Heart left ventricle (tissue), 16 donors: ENCODE results near the gene TBC1D1. TPM values are rescaled to one million over a fixed set of nuclear protein-coding genes. Genes with fewer than 3 reads are reported as not detected.

Experiments used
- ATAC-seq, 4 donors: fragments of 200-7000 bp; cut with Tn5 transposase; one replicate each; pipeline ENCODE4 v1.9.1; 2020 to 2022; ENCODE audit warnings: moderate library complexity in 4 of 4, mild to moderate bottlenecking in 3 of 4, moderate number of reproducible peaks in 1 of 4
- DNase-seq, 5 donors: peaks; one replicate each; pipeline ENCODE4 v3.0.0-alpha.2; 2020
- H3K27ac ChIP-seq, 12 donors: fragments of 200-600 bp; sonication (generic) in 4 of 12; one replicate each; pipeline versions ENCODE4 v1.5.0 to v1.8.0; 2016 to 2022; ENCODE audit warnings: mild to moderate bottlenecking in 2 of 12
- H3K27me3 ChIP-seq, 9 donors: fragments of 200-600 bp; sonication (generic) in 2 of 9; one replicate each; pipeline versions ENCODE4 v1.5.1 to v1.8.0; 2016 to 2022; ENCODE audit warnings: mild to moderate bottlenecking in 3 of 9
- H3K36me3 ChIP-seq, 9 donors: fragments of 200-600 bp; sonication (generic) in 2 of 9; one replicate each; pipeline versions ENCODE4 v1.5.0 to v1.8.0; 2018 to 2022; ENCODE audit warnings: mild to moderate bottlenecking in 2 of 9
- H3K4me1 ChIP-seq, 12 donors: fragments of 200-600 bp; sonication (generic) in 4 of 12; one replicate each; pipeline versions ENCODE4 v1.5.0 to v1.8.0; 2016 to 2022; ENCODE audit warnings: mild to moderate bottlenecking in 3 of 12
- H3K4me3 ChIP-seq, 12 donors: fragments of 200-600 bp; sonication (generic) in 4 of 12; one replicate each; pipeline versions ENCODE4 v1.5.0 to v1.8.0; 2017 to 2022; ENCODE audit warnings: mild to moderate bottlenecking in 9 of 12, moderate library complexity in 4 of 12
- H3K9me3 ChIP-seq, 12 donors: fragments of 200-600 bp; sonication (generic) in 4 of 12; one replicate each; pipeline versions ENCODE4 v1.5.0 to v1.8.0; 2016 to 2022; ENCODE audit warnings: mild to moderate bottlenecking in 1 of 12
- POLR2A ChIP-seq, 2 donors: fragments of 450-650 bp; IDR thresholded peaks; one replicate each; pipeline ENCODE4 v1.6.1; 2017; ENCODE audit warnings: antibody characterized with exemption in 2 of 2, mild to moderate bottlenecking in 2 of 2, moderate library complexity in 2 of 2
- WGBS, 4 donors: extraction: QIAGEN DNeasy Blood & Tissue Kit in 2 of 4; methylation state at CpG; one replicate each; pipeline versions ENCODE4 v1.1.5 to v1.1.7; 2013 to 2018; 5-methylcytosine and 5-hydroxymethylcytosine counted together
- intact Hi-C, 10 donors: fragments of 100-400 bp; cut with DNase I; formaldehyde crosslinking; loops; one replicate each; pipeline versions ENCODE4 v1.11.1 to v1.14.2; 2022
- polyA plus RNA-seq, 2 donors: library from polyadenylated mRNA; stranded (reverse); fragments of 200-250 nt; gene quantifications; one replicate each; pipeline ENCODE4 v1.2.3, GENCODE V29; 2013
- total RNA-seq, 9 donors: library from RNA; depleted of rRNA in 2 of 9; stranded (reverse); fragments of >200 nt in 2 of 9; fragmentation: NEBNext Ultra II Directional in 3 of 9; extraction: Animal tissue kit (Norgen Biotek cat#: 25700) in 3 of 9; gene quantifications; one replicate each; pipeline versions ENCODE4 v1.1.0 to v1.2.4, GENCODE V29; 2016 to 2023
- TF ChIP-seq, protein P1 (sequence below), 12 donors: fragments of 200-600 bp; sonication (generic) in 4 of 12; IDR thresholded peaks; one replicate each; pipeline versions ENCODE4 v1.5.0 to v1.8.0; 2018 to 2022; ENCODE audit warnings: antibody characterized with exemption in 12 of 12, mild to moderate bottlenecking in 5 of 12
- donor health status: ischemic (EF 13 %, LVEDD 7.1; RV severe dilation, severe dysfunction).
- donor health status: healthy with polysubstance abuse.
- donor health status: DM: no; HTN: yes; CAD: no.
- donor health status: DM: no; HTN: no; CAD: no.
- donor health status: ischemic (EF 25% LVEDD 6.9; RV normal size, moderate dysfunction).
- donor health status: ischemic (EF 25% LVEDD 5.7; RV mildly dilated, moderate dysfunction).
- donor health status: healthy.
- donor health status: DM: yes; HTN: yes; CAD: no.
- donor health status: ischemic (EF 35%, LVEDD 5.7; RV mildly dilated, moderate dysfunction).
- donor health status: nonischemic (EF 11% LVEDD 7.7; RV severe dilation, severe dysfunction).
- donor health status: DM: yes; HTN: yes; CAD: no.
- donor health status: PGD.
- donor health status: ischemic (EF 29% LVEDD 5.4; RV normal size, mild dysfunction).
- donor health status: nonischemic (EF 23%, LVEDD 6.1; RV moderate dilation, normal function).

The TBC1D1 gene
- total and polyA plus RNA-seq, 11 donors: 81.7 to 269 (median 140) TPM

DNA sequence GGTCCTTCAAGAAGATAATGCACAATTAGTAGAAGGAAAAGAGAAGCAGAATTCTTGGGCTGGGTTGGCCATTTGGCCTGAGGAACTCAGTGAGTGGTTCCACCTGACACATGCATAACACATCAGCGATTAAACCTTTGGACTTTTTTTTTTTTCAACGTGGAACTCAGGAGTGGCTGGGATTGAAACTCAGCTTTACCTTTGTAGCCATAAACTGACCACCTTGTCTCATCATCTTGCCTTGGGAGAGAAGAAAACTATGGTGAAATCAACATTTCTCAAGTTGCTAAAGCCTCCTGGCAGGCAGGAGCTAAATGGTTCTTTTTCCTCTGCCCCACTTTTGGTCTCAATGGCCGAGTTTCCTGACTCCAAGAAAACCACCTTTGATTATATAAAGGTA lies 85.6 kb downstream of the TBC1D1 start:
- no peak for DNase-seq
- WGBS, 4 donors: 38 to 43% (median 41%) methylated on average over 3 of the region's 3 CpGs
- intact Hi-C loops: loop anchor here in 9 of 10 donors (2.0 to 10.0 kb wide), 13 partner anchors 56 to 292 kb away; partner anchors contain the start of genes PGM2 (in 6 of the 9), TBC1D1 (in 5 of the 9) and RELL1 (in 1 of the 9)
- H3K4me3 ChIP-seq: peak overlapping the region; percentile 32 to 97 (median 92)
- peak overlapping the region; percentile 91 to 99 (median 98) for H3K27ac ChIP-seq
- no peaks in the 10 kb centered on the region for H3K9me3 ChIP-seq
- H3K4me1 ChIP-seq: peaks cover 0 to 48% (median 21%) of the 10 kb centered on the region in 12 donors
- no peaks in the 10 kb centered on the region for H3K36me3 ChIP-seq
- ATAC-seq: no peak
- TF ChIP-seq, protein P1, sequence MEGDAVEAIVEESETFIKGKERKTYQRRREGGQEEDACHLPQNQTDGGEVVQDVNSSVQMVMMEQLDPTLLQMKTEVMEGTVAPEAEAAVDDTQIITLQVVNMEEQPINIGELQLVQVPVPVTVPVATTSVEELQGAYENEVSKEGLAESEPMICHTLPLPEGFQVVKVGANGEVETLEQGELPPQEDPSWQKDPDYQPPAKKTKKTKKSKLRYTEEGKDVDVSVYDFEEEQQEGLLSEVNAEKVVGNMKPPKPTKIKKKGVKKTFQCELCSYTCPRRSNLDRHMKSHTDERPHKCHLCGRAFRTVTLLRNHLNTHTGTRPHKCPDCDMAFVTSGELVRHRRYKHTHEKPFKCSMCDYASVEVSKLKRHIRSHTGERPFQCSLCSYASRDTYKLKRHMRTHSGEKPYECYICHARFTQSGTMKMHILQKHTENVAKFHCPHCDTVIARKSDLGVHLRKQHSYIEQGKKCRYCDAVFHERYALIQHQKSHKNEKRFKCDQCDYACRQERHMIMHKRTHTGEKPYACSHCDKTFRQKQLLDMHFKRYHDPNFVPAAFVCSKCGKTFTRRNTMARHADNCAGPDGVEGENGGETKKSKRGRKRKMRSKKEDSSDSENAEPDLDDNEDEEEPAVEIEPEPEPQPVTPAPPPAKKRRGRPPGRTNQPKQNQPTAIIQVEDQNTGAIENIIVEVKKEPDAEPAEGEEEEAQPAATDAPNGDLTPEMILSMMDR (IDR thresholded peaks at IDR 0.05): no peak
- no peak for TF ChIP-seq POLR2A (IDR thresholded peaks at IDR 0.05)
- H3K27me3 ChIP-seq: no peaks in the 10 kb centered on the region

DNA sequence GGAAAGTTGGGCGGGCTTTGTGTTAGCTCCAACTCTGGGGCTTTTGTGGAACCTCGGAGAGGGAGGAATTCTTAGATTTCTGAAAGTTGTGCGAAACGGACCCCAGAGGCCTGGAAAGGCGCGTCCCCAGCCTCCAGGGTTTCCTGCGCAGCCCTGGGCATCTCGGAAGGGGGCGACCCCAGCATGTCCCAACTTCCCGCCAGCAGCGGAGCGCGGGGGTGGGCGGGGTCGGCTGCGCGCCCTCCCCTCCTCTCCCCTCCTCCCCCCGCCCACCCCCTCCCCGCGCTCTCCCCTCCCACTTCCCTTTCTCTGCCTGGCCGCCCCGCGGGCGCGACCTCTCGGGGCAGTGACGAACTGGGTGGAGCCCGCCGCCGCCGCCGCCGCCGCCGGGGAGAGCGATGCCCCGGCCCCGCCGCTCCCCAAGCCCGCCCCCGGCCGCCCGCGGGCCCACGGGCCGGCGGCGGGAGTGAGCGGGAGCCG lies 86.1 kb downstream of the TBC1D1 start:
- intact Hi-C loops: loop anchor here in 9 of 10 donors (2.0 to 10.0 kb wide), 13 partner anchors 55 to 292 kb away; partner anchors contain the start of genes PGM2 (in 6 of the 9), TBC1D1 (in 5 of the 9) and RELL1 (in 1 of the 9)
- peaks cover 0 to 53% (median 26%) of the 10 kb centered on the region in 12 donors for H3K4me1 ChIP-seq
- DNase-seq: peak; percentile 89 to 94 (median 89)
- no peaks in the 10 kb centered on the region for H3K9me3 ChIP-seq
- peak overlapping the region; percentile 82 to 97 (median 92) for H3K4me3 ChIP-seq
- 3 to 24% (median 9%) methylated on average over 10 to 48 of the region's 50 CpGs for WGBS, 4 donors
- no peaks in the 10 kb centered on the region for H3K27me3 ChIP-seq
- peak; percentile 60 to 89 (median 86) for ATAC-seq
- peak overlapping the region; percentile 91 to 99 (median 98) for H3K27ac ChIP-seq
- no peaks in the 10 kb centered on the region for H3K36me3 ChIP-seq
- no peak for TF ChIP-seq POLR2A (IDR thresholded peaks at IDR 0.05)
- TF ChIP-seq, protein P1 (IDR thresholded peaks at IDR 0.05): peak in 5 of 12 donors; percentile 10 to 43 (median 30)

DNA sequence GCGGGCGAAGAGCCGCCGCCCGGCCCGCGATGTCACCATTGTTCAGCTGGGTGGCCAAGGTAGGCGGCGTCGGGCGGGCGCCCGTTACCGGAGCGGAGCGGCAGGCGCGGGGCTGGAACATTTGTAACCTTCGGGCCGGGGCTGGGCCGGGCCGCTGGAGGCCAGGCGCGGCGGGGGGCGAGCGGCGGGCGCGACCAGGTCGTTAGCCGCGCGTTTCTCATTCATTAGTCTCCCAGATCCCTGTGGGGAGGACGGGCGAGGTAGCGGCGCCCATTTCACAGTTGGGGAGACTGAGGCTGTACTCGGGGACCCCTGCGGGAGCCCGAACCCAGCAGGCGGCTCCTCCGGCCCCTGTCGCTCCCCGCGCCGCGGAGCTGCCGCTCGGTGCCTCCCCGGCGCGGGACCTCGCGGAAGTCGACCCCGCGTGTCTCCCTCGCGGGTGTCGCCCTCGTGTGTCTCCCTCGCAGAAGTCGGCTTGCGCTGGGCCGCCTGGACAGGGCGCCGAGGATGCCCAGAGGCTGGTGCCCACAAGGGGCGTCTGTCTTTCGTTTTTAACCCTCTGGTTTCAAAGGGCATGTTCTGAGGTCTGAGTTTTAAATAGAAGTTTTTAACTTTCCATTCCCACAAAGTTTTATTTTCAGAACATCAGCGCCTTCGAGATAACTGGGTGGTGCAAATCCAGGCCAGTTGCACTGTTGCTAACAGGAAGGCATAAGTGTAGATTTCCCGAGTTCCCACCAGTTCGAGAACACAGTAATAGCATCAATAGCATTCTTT lies 86.8 kb downstream of the TBC1D1 start:
- H3K9me3 ChIP-seq: no peaks in the 10 kb centered on the region
- no peaks in the 10 kb centered on the region for H3K27me3 ChIP-seq
- TF ChIP-seq POLR2A (IDR thresholded peaks at IDR 0.05): no peak
- TF ChIP-seq, protein P1 (IDR thresholded peaks at IDR 0.05): peak; percentile 57 to 88 (median 72)
- WGBS, 4 donors: 0 to 1% (median 0%) methylated on average over 12 to 74 of the region's 74 CpGs
- peak overlapping the region; percentile 91 to 99 (median 98) for H3K27ac ChIP-seq
- no peaks in the 10 kb centered on the region for H3K36me3 ChIP-seq
- ATAC-seq: peak; percentile 72 to 88 (median 85)
- intact Hi-C loops: loop anchor here in 9 of 10 donors (1.0 to 10.0 kb wide), 15 partner anchors 55 to 293 kb away; partner anchors contain the start of genes PGM2 (in 7 of the 9), TBC1D1 (in 6 of the 9) and RELL1 (in 1 of the 9)
- peak; percentile 78 to 89 (median 85) for DNase-seq
- H3K4me3 ChIP-seq: peak overlapping the region; percentile 82 to 97 (median 92)
- H3K4me1 ChIP-seq: peaks cover 0 to 60% (median 32%) of the 10 kb centered on the region in 12 donors
